ENCODE data around the gene VWA3B.
"Not testable (repeated sequence)": the region's sequence is repeated elsewhere in the genome, so short reads cannot be mapped to it uniquely, and the experiment has no call there.

The VWA3B gene

GRCh38 chr2:98085649-98086048 lies 1.3 kb upstream of the VWA3B start:
- no peak for DNase-seq (ENCODE audit: low read depth)

- no peak for DNase-seq (ENCODE audit: low read depth)
Observed at GRCh38 chr2:98087447-98088020, 567 bp downstream of the VWA3B start.

GRCh38 chr2:98088261-98088660 lies 1.3 kb downstream of the VWA3B start:
- no peak for DNase-seq (ENCODE audit: low read depth)

- DNase-seq (ENCODE audit: low read depth) = no peak
Observed at GRCh38 chr2:98089941-98090340, 3.0 kb downstream of the VWA3B start.

GRCh38 chr2:98090951-98091350 lies 4.0 kb downstream of the VWA3B start:
- no peak for DNase-seq (ENCODE audit: low read depth)

GRCh38 chr2:98091738-98092137 lies 4.8 kb downstream of the VWA3B start:
- DNase-seq (ENCODE audit: low read depth) = no peak

GRCh38 chr2:98093146-98093545 lies 6.2 kb downstream of the VWA3B start:
- no peak for DNase-seq (ENCODE audit: low read depth)

GRCh38 chr2:98093611-98094010 lies 6.6 kb downstream of the VWA3B start:
- DNase-seq (ENCODE audit: low read depth) = no peak

- DNase-seq (ENCODE audit: low read depth) = no peak
Observed at GRCh38 chr2:98099939-98100743, 13.2 kb downstream of the VWA3B start.

- not testable (repeated sequence) for DNase-seq (ENCODE audit: low read depth)
Observed at GRCh38 chr2:98102315-98102714, 15.3 kb downstream of the VWA3B start.

- no peak for DNase-seq (ENCODE audit: low read depth)
Observed at GRCh38 chr2:98102878-98103277, 15.9 kb downstream of the VWA3B start.

GRCh38 chr2:98108110-98108509 lies 21.1 kb downstream of the VWA3B start:
- no peak for DNase-seq (ENCODE audit: low read depth)

GRCh38 chr2:98110741-98111140 lies 23.8 kb downstream of the VWA3B start:
- DNase-seq (ENCODE audit: low read depth) = no peak

- no peak for DNase-seq (ENCODE audit: low read depth)
Observed at GRCh38 chr2:98114643-98115330, 27.8 kb downstream of the VWA3B start.

- no peak for DNase-seq (ENCODE audit: low read depth)
Observed at GRCh38 chr2:98118161-98118560, 31.2 kb downstream of the VWA3B start.

- DNase-seq (ENCODE audit: low read depth) = no peak
Observed at GRCh38 chr2:98118852-98119251, 31.9 kb downstream of the VWA3B start.

GRCh38 chr2:98121149-98121548 lies 34.2 kb downstream of the VWA3B start:
- no peak for DNase-seq (ENCODE audit: low read depth)

- no peak for DNase-seq (ENCODE audit: low read depth)
Observed at GRCh38 chr2:98122524-98122923, 35.6 kb downstream of the VWA3B start.

GRCh38 chr2:98123286-98123685 lies 36.3 kb downstream of the VWA3B start:
- no peak for DNase-seq (ENCODE audit: low read depth)

- no peak for DNase-seq (ENCODE audit: low read depth)
Observed at GRCh38 chr2:98126061-98126460, 39.1 kb downstream of the VWA3B start.

- no peak for DNase-seq (ENCODE audit: low read depth)
Observed at GRCh38 chr2:98127229-98127989, 40.4 kb downstream of the VWA3B start.

GRCh38 chr2:98128556-98129109 lies 41.7 kb downstream of the VWA3B start:
- DNase-seq (ENCODE audit: low read depth) = no peak

All from activated gamma-delta T cell treated with anti-CD3 and anti-CD28 coated beads, Interleukin-2, amount 50 U/mL, for 16 hours (primary cell).